Caki2 (cell line): Measurements from ENCODE around the gene PCDH15. TPM values are rescaled to one million over a fixed set of nuclear protein-coding genes. Genes with fewer than 3 reads are reported as not detected.

Source experiments
- DNase-seq: peaks from one replicate; pipeline ENCODE4 v3.0.0-alpha.2; 2015; ENCODE audit warnings: low read depth
- in situ Hi-C: cut with HindIII; loops from 2 replicates; pipeline ENCODE4 v1.10.0; 2016; ENCODE audit warnings: low sequenced_read_pairs, low pct_unique_long_range_greater_than_20kb, mixed read lengths
- total RNA-seq: library from RNA; depleted of rRNA; stranded (reverse); fragments of >200 nt; shearing (Covaris generic); gene quantifications from 2 replicates; pipeline ENCODE4 v1.2.3, GENCODE V29; 2014; ENCODE audit warnings: low replicate concordance

PCDH15 gene
- total RNA-seq, 1 experiment from 2014 or later = not detected

- no peak for DNase-seq
- in situ Hi-C loops = no loop called here
These were observed 936.2 kb downstream of the PCDH15 start for GRCh38 chr10:53864846-53865245.

- DNase-seq = no peak
- in situ Hi-C loops = no loop called here
These were observed 948.4 kb downstream of the PCDH15 start for GRCh38 chr10:53852450-53853175.

GRCh38 chr10:53846809-53847208 is 954.2 kb downstream of the PCDH15 start:
- in situ Hi-C loops = no loop called here
- no peak for DNase-seq

- in situ Hi-C loops = no loop called here
- DNase-seq = no peak
These were observed 957.2 kb downstream of the PCDH15 start for GRCh38 chr10:53843736-53844362.

- DNase-seq = no peak
- in situ Hi-C loops = no loop called here
These were observed 959.4 kb downstream of the PCDH15 start for GRCh38 chr10:53841483-53842145.

- in situ Hi-C loops = no loop called here
These were observed 960.4 kb downstream of the PCDH15 start for GRCh38 chr10:53840653-53841052.

GRCh38 chr10:53839440-53840039 is 961.5 kb downstream of the PCDH15 start:
- in situ Hi-C loops = no loop called here
- peak; percentile 12 for DNase-seq

More at GRCh38 chr10:53840653-53841052, 960.4 kb downstream of the PCDH15 start:
- DNase-seq = no peak

GRCh38 chr10:53836638-53837037 is 964.4 kb downstream of the PCDH15 start:
- DNase-seq = no peak
- in situ Hi-C loops = no loop called here

- no peak for DNase-seq
- in situ Hi-C loops = no loop called here
These were observed 967.1 kb downstream of the PCDH15 start for GRCh38 chr10:53833908-53834307.

- in situ Hi-C loops = no loop called here
- DNase-seq = no peak
These were observed 973.8 kb downstream of the PCDH15 start for GRCh38 chr10:53827261-53827660.

- no peak for DNase-seq
- in situ Hi-C loops = no loop called here
These were observed 992.2 kb downstream of the PCDH15 start for GRCh38 chr10:53808677-53809372.

GRCh38 chr10:53786236-53786900 is 1014.7 kb downstream of the PCDH15 start:
- in situ Hi-C loops = no loop called here
- DNase-seq = no peak

GRCh38 chr10:53771701-53772100 is 1029.3 kb downstream of the PCDH15 start:
- in situ Hi-C loops = no loop called here
- no peak for DNase-seq

GRCh38 chr10:53770903-53771302 is 1030.1 kb downstream of the PCDH15 start:
- DNase-seq = no peak
- in situ Hi-C loops = no loop called here

- in situ Hi-C loops = no loop called here
- no peak for DNase-seq
These were observed 1035.7 kb downstream of the PCDH15 start for GRCh38 chr10:53765311-53765710.

GRCh38 chr10:53754596-53755250 is 1046.3 kb downstream of the PCDH15 start:
- in situ Hi-C loops = no loop called here
- peak; percentile 38 for DNase-seq
